HepG2 (cell line): Measurements from ENCODE around the gene PDE9A. TPM values are rescaled to one million over a fixed set of nuclear protein-coding genes. Genes with fewer than 3 reads are reported as not detected.

Experiments used
- ASH2L ChIP-seq: fragments of 300-600, 200-600 bp; sonication (generic); IDR thresholded peaks from 2 replicates; pipeline ENCODE4 v1.7.0; 2017; ENCODE audit warnings: low read depth, mild to moderate bottlenecking, moderate library complexity, mixed read lengths, low read length; ENCODE audit not compliant: insufficient read length
- CHCHD3 ChIP-seq: sonication (generic); formaldehyde crosslinking; IDR thresholded peaks from 2 replicates; pipeline ENCODE4 v1.8.0; 2022; ENCODE audit warnings: mild to moderate bottlenecking, missing genetic modification reagents, moderate library complexity
- GTF2F1 ChIP-seq: fragments of 150-350 bp; IDR thresholded peaks from 2 replicates; pipeline ENCODE4 v1.6.1; 2014; ENCODE audit warnings: low read length
- HDAC6 ChIP-seq: fragments of 200-600 bp; sonication (generic); IDR thresholded peaks from 2 replicates; pipeline ENCODE4 v1.7.0; 2017; ENCODE audit warnings: mild to moderate bottlenecking, antibody characterized with exemption, low read length, low read depth
- KLF9 ChIP-seq: IDR thresholded peaks from 2 replicates; pipeline ENCODE4 v1.6.1; 2016; ENCODE audit warnings: low read depth
- SIN3A ChIP-seq: IDR thresholded peaks from 2 replicates; pipeline ENCODE4 v1.6.1; 2011; ENCODE audit warnings: low read depth, mild to moderate bottlenecking, control low read depth, low read length, borderline replicate concordance
- ZNF772 ChIP-seq: sonication (generic); formaldehyde crosslinking; IDR thresholded peaks from 2 replicates; pipeline ENCODE4 v1.5.0; 2020; ENCODE audit warnings: mild to moderate bottlenecking, missing genetic modification reagents
- polyA plus RNA-seq, 8 experiments: library from polyadenylated mRNA; depleted of rRNA in 3 of 8; stranded (reverse) in 7 of 8; unstranded in 1 of 8; fragments of >200 nt; fragmentation: Illumina TruSeq in 4 of 8; extraction: Trizol in 4 of 8; gene quantifications; 2 replicates each; pipeline versions ENCODE4 v1.2.1 to v1.2.3, GENCODE V29; 2011 to 2016; ENCODE audit warnings: low read depth in 4 of 8, missing spikeins in 1 of 8, mixed read lengths in 1 of 8; ENCODE audit not compliant: insufficient read depth in 1 of 8
- total RNA-seq, 5 experiments: library from RNA; depleted of rRNA; stranded (reverse); fragments of >200 nt; fragmentation: Illumina TruSeq; extraction: Trizol; gene quantifications; 2 replicates each; pipeline ENCODE4 v1.2.3, GENCODE V29; 2016; ENCODE audit warnings: low read depth in 1 of 5
- TF ChIP-seq, protein P1 (sequence below): sonication (generic); formaldehyde crosslinking; IDR thresholded peaks from 2 replicates; pipeline ENCODE4 v1.4.0; 2020; ENCODE audit warnings: mild to moderate bottlenecking, missing genetic modification reagents
- TF ChIP-seq, protein P2 (sequence below): sonication (generic); formaldehyde crosslinking; IDR thresholded peaks from 2 replicates; pipeline ENCODE4 v1.4.0; 2020; ENCODE audit warnings: missing genetic modification reagents
- TF ChIP-seq, protein P3 (sequence below): sonication (generic); formaldehyde crosslinking; IDR thresholded peaks from 2 replicates; pipeline ENCODE4 v1.5.0; 2020; ENCODE audit warnings: mild to moderate bottlenecking, missing genetic modification reagents
- TF ChIP-seq, protein P4 (sequence below): IDR thresholded peaks from 2 replicates; pipeline ENCODE4 v1.6.1; 2016; ENCODE audit warnings: low read depth, missing genetic modification reagents, missing compliant biosample characterization

PDE9A gene
- total and polyA plus RNA-seq, 2 of the 13 experiments (the other 11 are each of a cell fraction or from before 2014, with no cell fraction given) = 4.6 to 19.7 TPM

DNA sequence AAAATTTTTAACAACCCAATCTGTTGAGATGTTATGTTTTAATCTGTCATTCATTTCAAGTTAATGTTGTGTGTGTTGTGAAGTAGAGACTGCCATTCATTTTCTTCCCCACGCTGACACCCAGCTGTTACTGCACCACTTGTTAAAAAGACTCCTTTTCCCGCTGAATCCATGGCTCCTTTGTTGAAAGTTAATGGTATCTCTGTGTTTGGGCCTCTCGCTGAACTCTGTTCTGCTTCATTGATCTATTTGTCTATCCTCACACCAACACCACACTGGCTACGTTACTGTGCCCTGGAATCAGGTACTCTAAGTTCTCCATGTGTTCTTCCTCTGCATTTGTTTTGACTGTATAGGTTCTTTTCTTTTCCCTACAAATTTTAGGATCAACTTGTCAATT, 58.2 kb downstream of the PDE9A start (continued):
- TF ChIP-seq ZNF772 (no peak), CHCHD3 (CRISPR knock-in tag) (no peak), SIN3A (0 out of 2 replicates have a peak, but pooled peaks have one; percentile 51), ASH2L (peak; percentile 42), GTF2F1 (no peak), HDAC6 (no peak), KLF9 (CRISPR knock-in tag) (no peak)
- TF ChIP-seq, protein P1, sequence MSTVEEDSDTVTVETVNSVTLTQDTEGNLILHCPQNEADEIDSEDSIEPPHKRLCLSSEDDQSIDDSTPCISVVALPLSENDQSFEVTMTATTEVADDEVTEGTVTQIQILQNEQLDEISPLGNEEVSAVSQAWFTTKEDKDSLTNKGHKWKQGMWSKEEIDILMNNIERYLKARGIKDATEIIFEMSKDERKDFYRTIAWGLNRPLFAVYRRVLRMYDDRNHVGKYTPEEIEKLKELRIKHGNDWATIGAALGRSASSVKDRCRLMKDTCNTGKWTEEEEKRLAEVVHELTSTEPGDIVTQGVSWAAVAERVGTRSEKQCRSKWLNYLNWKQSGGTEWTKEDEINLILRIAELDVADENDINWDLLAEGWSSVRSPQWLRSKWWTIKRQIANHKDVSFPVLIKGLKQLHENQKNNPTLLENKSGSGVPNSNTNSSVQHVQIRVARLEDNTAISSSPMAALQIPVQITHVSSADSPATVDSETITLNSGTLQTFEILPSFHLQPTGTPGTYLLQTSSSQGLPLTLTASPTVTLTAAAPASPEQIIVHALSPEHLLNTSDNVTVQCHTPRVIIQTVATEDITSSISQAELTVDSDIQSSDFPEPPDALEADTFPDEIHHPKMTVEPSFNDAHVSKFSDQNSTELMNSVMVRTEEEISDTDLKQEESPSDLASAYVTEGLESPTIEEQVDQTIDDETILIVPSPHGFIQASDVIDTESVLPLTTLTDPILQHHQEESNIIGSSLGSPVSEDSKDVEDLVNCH (CRISPR knock-in tag) = no peak
- TF ChIP-seq, protein P2, sequence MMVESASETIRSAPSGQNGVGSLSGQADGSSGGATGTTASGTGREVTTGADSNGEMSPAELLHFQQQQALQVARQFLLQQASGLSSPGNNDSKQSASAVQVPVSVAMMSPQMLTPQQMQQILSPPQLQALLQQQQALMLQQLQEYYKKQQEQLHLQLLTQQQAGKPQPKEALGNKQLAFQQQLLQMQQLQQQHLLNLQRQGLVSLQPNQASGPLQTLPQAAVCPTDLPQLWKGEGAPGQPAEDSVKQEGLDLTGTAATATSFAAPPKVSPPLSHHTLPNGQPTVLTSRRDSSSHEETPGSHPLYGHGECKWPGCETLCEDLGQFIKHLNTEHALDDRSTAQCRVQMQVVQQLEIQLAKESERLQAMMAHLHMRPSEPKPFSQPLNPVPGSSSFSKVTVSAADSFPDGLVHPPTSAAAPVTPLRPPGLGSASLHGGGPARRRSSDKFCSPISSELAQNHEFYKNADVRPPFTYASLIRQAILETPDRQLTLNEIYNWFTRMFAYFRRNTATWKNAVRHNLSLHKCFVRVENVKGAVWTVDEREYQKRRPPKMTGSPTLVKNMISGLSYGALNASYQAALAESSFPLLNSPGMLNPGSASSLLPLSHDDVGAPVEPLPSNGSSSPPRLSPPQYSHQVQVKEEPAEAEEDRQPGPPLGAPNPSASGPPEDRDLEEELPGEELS = peak; percentile 86
- TF ChIP-seq, protein P3, sequence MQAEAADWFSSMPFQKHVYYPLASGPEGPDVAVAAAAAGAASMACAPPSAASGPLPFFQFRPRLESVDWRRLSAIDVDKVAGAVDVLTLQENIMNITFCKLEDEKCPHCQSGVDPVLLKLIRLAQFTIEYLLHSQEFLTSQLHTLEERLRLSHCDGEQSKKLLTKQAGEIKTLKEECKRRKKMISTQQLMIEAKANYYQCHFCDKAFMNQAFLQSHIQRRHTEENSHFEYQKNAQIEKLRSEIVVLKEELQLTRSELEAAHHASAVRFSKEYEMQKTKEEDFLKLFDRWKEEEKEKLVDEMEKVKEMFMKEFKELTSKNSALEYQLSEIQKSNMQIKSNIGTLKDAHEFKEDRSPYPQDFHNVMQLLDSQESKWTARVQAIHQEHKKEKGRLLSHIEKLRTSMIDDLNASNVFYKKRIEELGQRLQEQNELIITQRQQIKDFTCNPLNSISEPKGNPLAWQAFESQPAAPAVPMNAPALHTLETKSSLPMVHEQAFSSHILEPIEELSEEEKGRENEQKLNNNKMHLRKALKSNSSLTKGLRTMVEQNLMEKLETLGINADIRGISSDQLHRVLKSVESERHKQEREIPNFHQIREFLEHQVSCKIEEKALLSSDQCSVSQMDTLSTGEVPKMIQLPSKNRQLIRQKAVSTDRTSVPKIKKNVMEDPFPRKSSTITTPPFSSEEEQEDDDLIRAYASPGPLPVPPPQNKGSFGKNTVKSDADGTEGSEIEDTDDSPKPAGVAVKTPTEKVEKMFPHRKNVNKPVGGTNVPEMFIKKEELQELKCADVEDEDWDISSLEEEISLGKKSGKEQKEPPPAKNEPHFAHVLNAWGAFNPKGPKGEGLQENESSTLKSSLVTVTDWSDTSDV (CRISPR knock-in tag) = no peak
- TF ChIP-seq, protein P4, sequence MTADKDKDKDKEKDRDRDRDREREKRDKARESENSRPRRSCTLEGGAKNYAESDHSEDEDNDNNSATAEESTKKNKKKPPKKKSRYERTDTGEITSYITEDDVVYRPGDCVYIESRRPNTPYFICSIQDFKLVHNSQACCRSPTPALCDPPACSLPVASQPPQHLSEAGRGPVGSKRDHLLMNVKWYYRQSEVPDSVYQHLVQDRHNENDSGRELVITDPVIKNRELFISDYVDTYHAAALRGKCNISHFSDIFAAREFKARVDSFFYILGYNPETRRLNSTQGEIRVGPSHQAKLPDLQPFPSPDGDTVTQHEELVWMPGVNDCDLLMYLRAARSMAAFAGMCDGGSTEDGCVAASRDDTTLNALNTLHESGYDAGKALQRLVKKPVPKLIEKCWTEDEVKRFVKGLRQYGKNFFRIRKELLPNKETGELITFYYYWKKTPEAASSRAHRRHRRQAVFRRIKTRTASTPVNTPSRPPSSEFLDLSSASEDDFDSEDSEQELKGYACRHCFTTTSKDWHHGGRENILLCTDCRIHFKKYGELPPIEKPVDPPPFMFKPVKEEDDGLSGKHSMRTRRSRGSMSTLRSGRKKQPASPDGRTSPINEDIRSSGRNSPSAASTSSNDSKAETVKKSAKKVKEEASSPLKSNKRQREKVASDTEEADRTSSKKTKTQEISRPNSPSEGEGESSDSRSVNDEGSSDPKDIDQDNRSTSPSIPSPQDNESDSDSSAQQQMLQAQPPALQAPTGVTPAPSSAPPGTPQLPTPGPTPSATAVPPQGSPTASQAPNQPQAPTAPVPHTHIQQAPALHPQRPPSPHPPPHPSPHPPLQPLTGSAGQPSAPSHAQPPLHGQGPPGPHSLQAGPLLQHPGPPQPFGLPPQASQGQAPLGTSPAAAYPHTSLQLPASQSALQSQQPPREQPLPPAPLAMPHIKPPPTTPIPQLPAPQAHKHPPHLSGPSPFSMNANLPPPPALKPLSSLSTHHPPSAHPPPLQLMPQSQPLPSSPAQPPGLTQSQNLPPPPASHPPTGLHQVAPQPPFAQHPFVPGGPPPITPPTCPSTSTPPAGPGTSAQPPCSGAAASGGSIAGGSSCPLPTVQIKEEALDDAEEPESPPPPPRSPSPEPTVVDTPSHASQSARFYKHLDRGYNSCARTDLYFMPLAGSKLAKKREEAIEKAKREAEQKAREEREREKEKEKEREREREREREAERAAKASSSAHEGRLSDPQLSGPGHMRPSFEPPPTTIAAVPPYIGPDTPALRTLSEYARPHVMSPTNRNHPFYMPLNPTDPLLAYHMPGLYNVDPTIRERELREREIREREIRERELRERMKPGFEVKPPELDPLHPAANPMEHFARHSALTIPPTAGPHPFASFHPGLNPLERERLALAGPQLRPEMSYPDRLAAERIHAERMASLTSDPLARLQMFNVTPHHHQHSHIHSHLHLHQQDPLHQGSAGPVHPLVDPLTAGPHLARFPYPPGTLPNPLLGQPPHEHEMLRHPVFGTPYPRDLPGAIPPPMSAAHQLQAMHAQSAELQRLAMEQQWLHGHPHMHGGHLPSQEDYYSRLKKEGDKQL (CRISPR knock-in tag) = 0 out of 2 replicates have a peak, but pooled peaks have one; percentile 40
